Panc1 (cell line): ENCODE results near the gene SNCB.

Source experiments
- TF ChIP-seq, protein P1 (sequence below): fragments of 450-650 bp; IDR thresholded peaks from 2 replicates; pipeline ENCODE4 v1.5.1; 2017; ENCODE audit warnings: mild to moderate bottlenecking
- TF ChIP-seq, protein P2 (sequence below), 2 experiments: IDR thresholded peaks; 2 replicates each; pipeline ENCODE4 v1.6.1; 2011 to 2012; ENCODE audit warnings: low read depth in 2 of 2, control low read depth in 1 of 2, low read length in 1 of 2, mild to moderate bottlenecking in 1 of 2, moderate library complexity in 1 of 2; ENCODE audit not compliant: insufficient read depth in 1 of 2

DNA sequence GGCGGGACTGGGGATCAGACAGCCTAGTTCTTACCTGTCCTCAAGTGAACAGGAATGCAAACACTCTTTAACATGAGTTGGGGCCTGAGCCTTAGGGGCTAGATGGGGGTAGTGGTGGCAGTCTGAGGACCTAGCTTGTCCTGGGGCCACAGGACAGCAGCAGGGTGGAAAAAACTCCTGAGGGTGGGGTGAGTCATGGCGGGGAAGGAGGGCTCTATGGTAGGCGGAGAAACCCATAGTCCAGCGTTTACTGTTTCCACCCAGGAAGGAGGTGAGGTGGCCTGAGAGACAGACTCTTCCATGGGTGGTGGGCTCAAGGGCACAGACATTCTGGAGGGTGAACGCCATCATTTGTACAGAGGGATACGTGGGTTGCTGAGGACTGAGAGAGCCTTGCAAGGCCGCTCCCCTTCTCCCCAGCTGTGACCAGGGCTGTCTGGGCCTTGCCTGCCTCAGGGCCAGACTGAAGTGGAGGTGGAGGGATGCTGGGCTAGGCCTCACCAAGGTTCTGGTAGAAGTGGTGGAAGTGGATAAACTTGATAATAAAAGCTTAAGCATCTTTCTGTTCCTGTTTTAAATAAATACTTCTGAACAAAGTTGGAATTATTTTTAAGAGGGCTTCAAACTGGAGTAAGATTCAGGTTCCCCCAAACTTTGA is 15.8 kb upstream of the SNCB start:
- TF ChIP-seq, protein P1, sequence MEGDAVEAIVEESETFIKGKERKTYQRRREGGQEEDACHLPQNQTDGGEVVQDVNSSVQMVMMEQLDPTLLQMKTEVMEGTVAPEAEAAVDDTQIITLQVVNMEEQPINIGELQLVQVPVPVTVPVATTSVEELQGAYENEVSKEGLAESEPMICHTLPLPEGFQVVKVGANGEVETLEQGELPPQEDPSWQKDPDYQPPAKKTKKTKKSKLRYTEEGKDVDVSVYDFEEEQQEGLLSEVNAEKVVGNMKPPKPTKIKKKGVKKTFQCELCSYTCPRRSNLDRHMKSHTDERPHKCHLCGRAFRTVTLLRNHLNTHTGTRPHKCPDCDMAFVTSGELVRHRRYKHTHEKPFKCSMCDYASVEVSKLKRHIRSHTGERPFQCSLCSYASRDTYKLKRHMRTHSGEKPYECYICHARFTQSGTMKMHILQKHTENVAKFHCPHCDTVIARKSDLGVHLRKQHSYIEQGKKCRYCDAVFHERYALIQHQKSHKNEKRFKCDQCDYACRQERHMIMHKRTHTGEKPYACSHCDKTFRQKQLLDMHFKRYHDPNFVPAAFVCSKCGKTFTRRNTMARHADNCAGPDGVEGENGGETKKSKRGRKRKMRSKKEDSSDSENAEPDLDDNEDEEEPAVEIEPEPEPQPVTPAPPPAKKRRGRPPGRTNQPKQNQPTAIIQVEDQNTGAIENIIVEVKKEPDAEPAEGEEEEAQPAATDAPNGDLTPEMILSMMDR: no peak
- TF ChIP-seq, protein P2, sequence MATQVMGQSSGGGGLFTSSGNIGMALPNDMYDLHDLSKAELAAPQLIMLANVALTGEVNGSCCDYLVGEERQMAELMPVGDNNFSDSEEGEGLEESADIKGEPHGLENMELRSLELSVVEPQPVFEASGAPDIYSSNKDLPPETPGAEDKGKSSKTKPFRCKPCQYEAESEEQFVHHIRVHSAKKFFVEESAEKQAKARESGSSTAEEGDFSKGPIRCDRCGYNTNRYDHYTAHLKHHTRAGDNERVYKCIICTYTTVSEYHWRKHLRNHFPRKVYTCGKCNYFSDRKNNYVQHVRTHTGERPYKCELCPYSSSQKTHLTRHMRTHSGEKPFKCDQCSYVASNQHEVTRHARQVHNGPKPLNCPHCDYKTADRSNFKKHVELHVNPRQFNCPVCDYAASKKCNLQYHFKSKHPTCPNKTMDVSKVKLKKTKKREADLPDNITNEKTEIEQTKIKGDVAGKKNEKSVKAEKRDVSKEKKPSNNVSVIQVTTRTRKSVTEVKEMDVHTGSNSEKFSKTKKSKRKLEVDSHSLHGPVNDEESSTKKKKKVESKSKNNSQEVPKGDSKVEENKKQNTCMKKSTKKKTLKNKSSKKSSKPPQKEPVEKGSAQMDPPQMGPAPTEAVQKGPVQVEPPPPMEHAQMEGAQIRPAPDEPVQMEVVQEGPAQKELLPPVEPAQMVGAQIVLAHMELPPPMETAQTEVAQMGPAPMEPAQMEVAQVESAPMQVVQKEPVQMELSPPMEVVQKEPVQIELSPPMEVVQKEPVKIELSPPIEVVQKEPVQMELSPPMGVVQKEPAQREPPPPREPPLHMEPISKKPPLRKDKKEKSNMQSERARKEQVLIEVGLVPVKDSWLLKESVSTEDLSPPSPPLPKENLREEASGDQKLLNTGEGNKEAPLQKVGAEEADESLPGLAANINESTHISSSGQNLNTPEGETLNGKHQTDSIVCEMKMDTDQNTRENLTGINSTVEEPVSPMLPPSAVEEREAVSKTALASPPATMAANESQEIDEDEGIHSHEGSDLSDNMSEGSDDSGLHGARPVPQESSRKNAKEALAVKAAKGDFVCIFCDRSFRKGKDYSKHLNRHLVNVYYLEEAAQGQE (IDR thresholded peaks at IDR 0.05; ENCODE audit: insufficient read depth in 1 of 2, low read depth in 2 of 2, low read length in 1 of 2): no peak
